HPDE6-E6E7 (cell line): ENCODE results near the gene GBP7.
A peak's percentile ranks its signal among the peaks of the same experiment; 100 is the strongest.

Source experiments
- DNase-seq: peaks from one replicate; pipeline ENCODE4 v3.0.0; 2011; ENCODE audit warnings: missing footprints; ENCODE audit errors: extremely low spot score

The GBP7 gene

DNA sequence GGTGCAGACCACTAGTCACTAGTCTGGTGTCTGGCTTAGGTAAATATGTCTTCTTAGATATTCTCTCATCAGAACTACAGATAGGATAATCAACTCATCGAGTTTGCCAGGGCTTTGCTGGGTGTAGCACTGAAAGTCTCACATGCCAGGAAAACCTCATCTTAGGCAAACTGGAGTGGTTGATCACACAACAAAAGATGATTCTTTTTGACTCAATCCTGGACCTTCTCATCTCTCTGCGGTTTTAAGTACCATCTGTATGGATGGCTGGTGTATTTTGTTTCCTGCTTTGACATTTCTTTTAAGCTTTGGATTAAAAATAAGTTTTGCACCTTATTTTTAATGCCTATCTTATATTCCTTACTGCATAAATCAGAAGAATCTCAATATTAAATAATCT, 61.1 kb downstream of the GBP7 start:
- DNase-seq, result no peak

DNA sequence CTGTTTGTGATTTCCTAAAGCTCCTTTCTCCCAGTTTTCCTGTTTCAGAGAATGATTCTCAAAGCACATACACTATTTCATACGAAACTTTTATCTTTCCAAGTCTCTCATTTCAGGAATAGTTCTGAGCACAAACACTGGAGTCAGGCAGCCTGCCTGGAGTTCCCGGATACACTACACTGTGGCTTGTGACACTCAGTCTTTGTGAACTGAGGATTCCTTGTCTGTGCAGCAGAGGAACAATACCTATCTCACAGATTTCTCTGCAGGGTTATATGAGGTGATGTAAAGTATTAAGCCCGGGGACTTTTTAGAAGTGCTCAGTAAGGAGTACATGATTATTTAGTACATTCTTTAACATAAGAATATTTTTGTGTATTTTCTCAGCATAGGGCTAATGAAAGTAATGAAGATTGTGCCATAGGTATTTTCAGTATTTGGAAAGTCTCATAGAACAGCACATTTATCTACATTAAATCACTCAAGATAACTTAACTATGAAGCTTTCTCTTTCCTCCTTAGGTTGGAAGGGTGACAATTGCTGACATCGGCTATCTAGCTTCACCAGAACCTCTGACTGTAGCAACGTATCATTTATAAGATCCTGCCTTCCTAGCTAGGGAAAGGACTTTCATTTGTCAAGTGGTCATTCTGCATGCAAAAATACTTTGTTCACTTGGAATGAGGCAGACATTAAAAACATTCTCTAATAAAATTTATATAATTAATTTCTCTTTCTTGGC, 62.8 kb downstream of the GBP7 start:
- no peak for DNase-seq

DNA sequence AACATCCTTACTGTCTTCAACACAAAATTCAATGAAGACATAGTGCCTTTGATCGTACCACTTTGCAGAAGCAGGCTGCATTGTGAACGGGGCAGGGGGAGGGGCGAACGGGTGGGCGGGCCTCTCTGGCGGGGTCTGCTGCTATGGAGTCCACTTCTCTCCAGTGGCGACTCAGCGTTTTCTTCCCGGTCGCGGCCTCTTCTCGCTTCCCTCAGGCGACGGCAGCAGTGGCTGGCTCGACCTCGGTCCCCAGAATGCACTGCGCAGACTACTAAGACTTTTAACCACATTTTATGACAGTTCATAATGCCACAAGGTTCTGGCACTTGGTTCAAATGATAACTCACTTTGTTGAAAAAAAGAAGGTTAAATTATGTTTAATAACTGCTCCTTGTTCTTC, 71.1 kb downstream of the GBP7 start:
- no peak for DNase-seq

DNA sequence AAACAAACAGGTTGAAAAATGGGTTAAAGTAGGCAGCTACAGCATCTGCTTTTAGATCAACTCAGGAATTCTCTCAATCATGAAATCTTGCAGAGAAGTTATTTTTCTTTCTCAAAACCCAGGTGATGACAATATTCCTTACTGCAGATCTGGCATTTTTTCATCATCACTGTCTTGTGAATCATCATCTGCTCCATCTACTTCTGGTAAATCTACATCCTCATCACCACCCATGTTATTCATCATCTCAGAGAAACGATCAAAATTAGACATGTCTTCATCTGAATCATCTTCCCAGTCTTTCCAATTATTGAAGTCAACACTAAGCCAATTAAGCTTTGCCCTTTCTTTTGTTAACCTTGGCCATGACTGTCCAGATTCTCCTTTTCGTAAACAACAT, 71.7 kb downstream of the GBP7 start:
- no peak for DNase-seq

DNA sequence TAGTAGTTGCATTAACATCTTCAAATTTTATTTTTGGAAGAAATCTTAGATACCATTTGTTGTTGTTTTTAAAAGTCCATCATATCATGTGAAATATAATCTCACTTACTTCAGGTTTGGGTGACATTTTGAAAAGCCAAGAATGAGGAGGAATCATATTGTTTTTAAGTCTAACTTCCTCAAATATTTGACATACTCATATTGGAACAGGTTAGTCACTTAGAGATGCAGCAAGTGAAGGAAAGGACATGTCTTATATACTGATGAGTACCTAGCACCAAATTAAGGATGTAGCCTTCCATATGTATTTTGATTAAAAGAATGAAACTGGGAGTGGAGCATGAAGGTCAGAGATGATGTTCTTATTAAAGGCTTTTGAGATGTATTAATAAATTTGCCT, 73.8 kb downstream of the GBP7 start:
- no peak for DNase-seq

DNA sequence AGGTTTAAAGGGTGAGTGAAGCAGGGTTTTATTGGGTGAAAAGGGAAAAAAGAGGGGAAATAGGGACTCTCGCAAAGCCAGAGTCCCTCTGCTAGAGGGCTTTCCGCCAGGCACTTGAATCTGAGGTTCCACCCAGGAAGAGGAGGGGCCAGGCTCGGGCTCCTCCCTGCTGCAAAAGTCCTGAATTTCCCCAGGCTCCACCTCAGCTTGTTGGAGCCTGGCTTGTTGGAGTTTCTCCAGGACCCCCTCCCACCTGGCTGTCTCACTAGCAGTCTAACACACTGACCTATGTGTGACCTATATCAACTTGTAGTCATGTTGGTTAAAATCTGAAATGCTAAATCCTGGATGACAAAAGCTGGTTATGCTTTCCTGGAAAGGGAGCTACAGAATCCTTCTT, 75.4 kb downstream of the GBP7 start:
- DNase-seq, result no peak

DNA sequence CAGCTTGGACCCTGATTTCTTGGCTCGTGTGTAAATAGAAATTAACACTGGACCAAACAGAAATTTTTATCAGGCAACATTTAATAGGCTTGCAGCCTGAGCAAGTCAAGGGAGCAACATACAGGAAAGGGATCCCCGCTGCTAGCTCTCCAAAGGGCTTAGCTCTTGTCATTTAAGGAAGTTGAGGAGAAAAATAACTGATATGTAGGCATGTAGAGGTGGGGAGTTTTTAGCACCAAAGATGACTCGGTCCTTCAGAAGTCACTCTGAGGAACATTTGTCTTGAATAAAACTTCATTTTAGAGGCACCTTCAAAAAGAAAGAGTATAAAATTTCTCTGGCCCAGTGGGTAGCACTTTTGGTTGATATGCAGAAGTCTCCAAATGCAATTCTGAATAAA, 76.9 kb downstream of the GBP7 start:
- DNase-seq, result no peak

DNA sequence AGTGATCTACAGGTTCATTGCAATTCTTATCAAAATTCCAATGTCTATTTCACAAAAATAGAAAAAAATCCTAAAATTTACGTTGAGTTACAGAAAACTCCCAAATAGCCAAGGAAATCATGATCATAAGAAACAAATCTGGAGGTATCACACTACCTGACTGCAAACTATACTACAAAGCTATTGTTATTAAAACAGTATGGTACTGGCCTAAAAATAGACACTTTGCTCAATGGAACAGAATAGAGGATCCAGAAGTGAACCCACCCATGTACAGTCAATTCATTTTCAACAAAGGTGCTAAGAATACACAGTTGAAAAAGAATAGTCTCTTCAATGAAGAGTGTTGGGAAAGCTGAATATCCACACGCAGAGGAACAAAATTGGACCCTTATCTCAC, 80.1 kb downstream of the GBP7 start:
- DNase-seq, result no peak

DNA sequence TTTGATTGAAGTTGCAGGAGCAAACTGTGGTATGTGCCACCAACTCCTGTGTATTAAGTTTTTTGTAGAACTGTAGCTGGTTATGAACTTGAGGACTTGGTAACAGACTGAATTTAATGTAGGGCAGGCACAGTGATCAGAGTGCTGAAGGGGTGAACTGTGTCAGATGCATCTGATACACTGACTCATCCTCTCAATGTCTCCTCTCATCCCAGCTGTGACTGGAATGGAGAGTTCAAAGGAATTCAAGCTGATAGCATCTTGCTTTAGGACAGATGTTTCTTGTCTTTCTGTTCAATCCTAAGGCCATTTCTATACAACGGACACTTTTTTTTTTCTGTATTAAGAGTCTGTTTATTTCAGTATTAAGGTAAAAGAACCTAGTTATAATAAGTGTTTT, 85.8 kb downstream of the GBP7 start:
- no peak for DNase-seq

DNA sequence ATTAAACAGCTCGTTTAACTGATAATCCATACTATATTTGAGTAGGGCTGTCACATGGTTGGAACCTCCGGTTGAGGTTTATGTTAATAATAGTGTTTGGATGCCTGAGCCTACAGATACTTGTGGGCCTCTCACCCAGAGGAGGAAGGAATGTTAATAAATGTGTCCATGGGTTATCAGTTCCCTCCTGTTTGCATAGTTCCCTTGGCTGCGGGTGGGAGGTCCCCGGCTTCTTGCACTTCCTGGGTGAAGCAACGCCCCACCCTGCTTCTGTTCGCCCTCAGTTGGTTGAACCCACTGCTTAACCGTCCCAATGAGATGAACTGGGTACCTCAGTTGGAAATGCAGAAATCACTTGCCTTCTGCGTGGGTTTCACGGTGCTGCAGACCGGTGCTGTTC, 87.2 kb downstream of the GBP7 start:
- DNase-seq, result no peak

DNA sequence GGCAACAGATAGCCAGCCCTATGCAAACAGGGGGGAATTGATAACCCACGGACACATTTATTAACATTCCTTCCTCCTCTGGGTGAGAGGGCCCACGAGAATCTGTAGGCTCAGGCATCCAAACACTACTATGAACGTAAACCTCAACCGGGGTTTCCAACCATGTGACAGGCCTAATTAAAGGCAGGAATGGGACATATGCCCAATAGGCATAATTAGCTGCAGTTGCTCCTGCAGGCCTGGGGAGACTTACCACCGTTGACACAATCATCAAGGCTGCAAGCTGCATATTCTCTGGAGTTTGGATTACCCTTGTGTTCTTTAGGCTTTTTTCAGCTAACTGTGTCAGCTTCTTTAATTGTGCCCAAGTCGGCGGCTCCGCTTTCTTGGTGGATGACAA, 88.6 kb downstream of the GBP7 start:
- no peak for DNase-seq

DNA sequence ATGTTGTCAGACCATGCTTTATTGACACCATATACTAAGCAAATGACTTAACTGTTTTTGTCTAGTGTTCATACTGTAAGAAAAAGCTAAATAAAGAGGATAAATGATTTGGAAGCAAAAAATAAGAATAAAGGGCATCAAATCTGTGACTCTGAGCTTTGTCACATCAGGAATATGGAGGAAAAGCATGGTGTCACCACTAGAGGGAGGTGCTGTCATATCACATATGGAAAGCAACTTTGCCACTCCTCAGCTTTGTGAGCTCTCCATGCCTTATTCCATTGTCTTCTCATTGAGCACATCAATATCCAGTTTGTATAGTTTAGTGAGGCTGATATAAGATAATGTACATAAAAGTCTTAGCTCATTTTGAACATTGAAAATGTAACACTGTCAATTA, 90.0 kb downstream of the GBP7 start:
- peak; percentile 15 for DNase-seq
